Nephron (organoid): Measurements from ENCODE around the gene MYBL2.
"Not testable (repeated sequence)": the region's sequence is repeated elsewhere in the genome, so short reads cannot be mapped to it uniquely, and the experiment has no call there.

ENCODE experiments used
- H3K27ac Mint-ChIP-seq, 3 experiments: 2 replicates each; pipeline ENCODE4 v1.8.0; 2020; ENCODE audit warnings: mixed read lengths in 3 of 3, mild to moderate bottlenecking in 2 of 3, moderate library complexity in 1 of 3
- H3K27me3 Mint-ChIP-seq: 2 replicates; pipeline ENCODE4 v1.8.0; 2021; ENCODE audit warnings: low read depth, mild to moderate bottlenecking, moderate library complexity, mixed read lengths
- H3K36me3 Mint-ChIP-seq: 2 replicates; pipeline ENCODE4 v1.8.0; 2020; ENCODE audit warnings: low read depth, mixed read lengths
- H3K4me1 Mint-ChIP-seq: 2 replicates; pipeline ENCODE4 v1.8.0; 2020; ENCODE audit warnings: mixed read lengths
- H3K4me3 Mint-ChIP-seq, 3 experiments: 2 replicates each; pipeline ENCODE4 v1.8.0; 2020; ENCODE audit warnings: mild to moderate bottlenecking in 3 of 3, mixed read lengths in 3 of 3, moderate library complexity in 2 of 3
- H3K9me3 Mint-ChIP-seq: 2 replicates; pipeline ENCODE4 v1.8.0; 2020; ENCODE audit warnings: mixed read lengths
- CTCF ChIP-seq, 3 experiments: fragments of 200-600 bp; sonication (generic); IDR thresholded peaks; one replicate each; pipeline ENCODE4 v1.5.0; 2021; ENCODE audit warnings: antibody characterized with exemption in 3 of 3; ENCODE audit not compliant: unreplicated experiment in 3 of 3

Gene MYBL2

GRCh38 chr20:43653966-43654365 lies 12.9 kb upstream of the MYBL2 start:
- Mint-ChIP-seq H3K4me1 (no peaks in the 10 kb centered on the region), H3K27me3 (no peaks in the 10 kb centered on the region), H3K27ac (no peak overlapping the region), H3K36me3 (no peaks in the 10 kb centered on the region), H3K4me3 (peak overlapping the region in 1 of 3 experiments; percentile 18), H3K9me3 (no peaks in the 10 kb centered on the region)
- TF ChIP-seq CTCF (IDR thresholded peaks at IDR 0.05; ENCODE audit: unreplicated experiment in 3 of 3) = no peak

GRCh38 chr20:43655176-43655575 lies 11.7 kb upstream of the MYBL2 start:
- H3K27me3 Mint-ChIP-seq, H3K9me3 Mint-ChIP-seq, H3K4me1 Mint-ChIP-seq, H3K36me3 Mint-ChIP-seq, H3K27ac Mint-ChIP-seq: not testable (repeated sequence)
- peak overlapping the region in 1 of 3 experiments; percentile 97 for H3K4me3 Mint-ChIP-seq

GRCh38 chr20:43655937-43656336 lies 11.0 kb upstream of the MYBL2 start:
- Mint-ChIP-seq H3K27ac (peak overlapping the region in 1 of 3 experiments; percentile 89), H3K4me1 (no peaks in the 10 kb centered on the region), H3K27me3 (no peaks in the 10 kb centered on the region), H3K4me3 (peak overlapping the region; percentile 87 to 97 (median 93)), H3K36me3 (no peaks in the 10 kb centered on the region), H3K9me3 (no peaks in the 10 kb centered on the region)
- no peak for TF ChIP-seq CTCF (IDR thresholded peaks at IDR 0.05; ENCODE audit: unreplicated experiment in 3 of 3)

GRCh38 chr20:43658069-43658722 lies 8.7 kb upstream of the MYBL2 start:
- H3K27me3 Mint-ChIP-seq = no peaks in the 10 kb centered on the region
- peak overlapping the region; percentile 93 to 97 (median 95) for H3K4me3 Mint-ChIP-seq
- no peaks in the 10 kb centered on the region for H3K36me3 Mint-ChIP-seq
- H3K9me3 Mint-ChIP-seq = no peaks in the 10 kb centered on the region
- peak overlapping the region; percentile 71 to 83 (median 76) for H3K27ac Mint-ChIP-seq
- TF ChIP-seq CTCF (IDR thresholded peaks at IDR 0.05; ENCODE audit: unreplicated experiment in 3 of 3) = peak in 1 of 3 experiments; percentile 13
- no peaks in the 10 kb centered on the region for H3K4me1 Mint-ChIP-seq

- Mint-ChIP-seq H3K27me3 (no peaks in the 10 kb centered on the region), H3K4me3 (peak overlapping the region in 2 of 3 experiments; percentile 43 to 51), H3K27ac (no peak overlapping the region), H3K4me1 (no peaks in the 10 kb centered on the region), H3K36me3 (no peaks in the 10 kb centered on the region), H3K9me3 (no peaks in the 10 kb centered on the region)
- TF ChIP-seq CTCF (IDR thresholded peaks at IDR 0.05; ENCODE audit: unreplicated experiment in 3 of 3) = no peak
Observed at GRCh38 chr20:43658723-43659419, 8.0 kb upstream of the MYBL2 start.

GRCh38 chr20:43662943-43663655 lies 3.8 kb upstream of the MYBL2 start:
- H3K4me3 Mint-ChIP-seq = no peak overlapping the region
- TF ChIP-seq CTCF (IDR thresholded peaks at IDR 0.05; ENCODE audit: unreplicated experiment in 3 of 3) = no peak
- no peaks in the 10 kb centered on the region for H3K9me3 Mint-ChIP-seq
- no peaks in the 10 kb centered on the region for H3K4me1 Mint-ChIP-seq
- no peak overlapping the region for H3K27ac Mint-ChIP-seq
- H3K36me3 Mint-ChIP-seq = no peaks in the 10 kb centered on the region
- peaks cover 18% of the 10 kb centered on the region for H3K27me3 Mint-ChIP-seq
